ENCODE measurements around the gene RGS1. TPM values are rescaled to one million over a fixed set of nuclear protein-coding genes. Genes with fewer than 3 reads are reported as not detected.

RGS1 gene
- total RNA-seq, 1 experiment from 2014 or later, result not detected

GRCh38 chr1:192564099-192564498 lies 11.5 kb upstream of the RGS1 start:
- H3K4me3 ChIP-seq (ENCODE audit: low read depth in 2 of 2, low read length in 2 of 2), result no peak overlapping the region
- in situ Hi-C loops (cut with HindIII; ENCODE audit: low pct_unique_long_range_greater_than_20kb, low sequenced_read_pairs), result no loop called here
- H3K9me3 ChIP-seq (ENCODE audit: control insufficient read depth, insufficient read depth, low read depth, low read length), result no peaks in the 10 kb centered on the region
- DNase-seq (ENCODE audit: low read depth, low spot score), result no peak
- H3K36me3 ChIP-seq (ENCODE audit: control insufficient read depth, insufficient read depth, low read length), result no peaks in the 10 kb centered on the region
- no peak overlapping the region for H3K27ac ChIP-seq (ENCODE audit: low read length)
- ChIA-PET POLR2A (no interaction called here), CTCF (no interaction called here)
- no peak for TF ChIP-seq CTCF (IDR thresholded peaks at IDR 0.05)
- H3K27me3 ChIP-seq (ENCODE audit: control insufficient read depth, insufficient read depth, low read length), result no peaks in the 10 kb centered on the region
- no TSS peak for BruUV-seq (replicated peaks)
- no peaks in the 10 kb centered on the region for H3K4me1 ChIP-seq (ENCODE audit: control insufficient read depth, insufficient read depth, low read length)
- ATAC-seq, result no peak
- intact Hi-C loops (cut with micrococcal nuclease; ENCODE audit: unreplicated experiment), result no loop called here

- H3K27ac ChIP-seq (ENCODE audit: low read length), result no peak overlapping the region
- TF ChIP-seq CTCF (IDR thresholded peaks at IDR 0.05) (no peak), SIN3A (IDR thresholded peaks at IDR 0.05; ENCODE audit: borderline replicate concordance, insufficient read depth, low read depth, low read length) (no peak), REST (IDR thresholded peaks at IDR 0.05; ENCODE audit: insufficient read depth in 1 of 2, low read depth in 2 of 2, low read length in 1 of 2) (no peak), POLR2AphosphoS5 (IDR thresholded peaks at IDR 0.05; ENCODE audit: low read depth, low read length) (no peak), TCF7L2 (IDR thresholded peaks at IDR 0.05; ENCODE audit: low read depth, low read length) (no peak)
- ChIA-PET CTCF (no interaction called here), POLR2A (no interaction called here)
- no peaks in the 10 kb centered on the region for H3K36me3 ChIP-seq (ENCODE audit: control insufficient read depth, insufficient read depth, low read length)
- no peaks in the 10 kb centered on the region for H3K9me3 ChIP-seq (ENCODE audit: control insufficient read depth, insufficient read depth, low read depth, low read length)
- intact Hi-C loops (cut with micrococcal nuclease; ENCODE audit: unreplicated experiment), result no loop called here
- H3K27me3 ChIP-seq (ENCODE audit: control insufficient read depth, insufficient read depth, low read length), result no peaks in the 10 kb centered on the region
- H3K4me1 ChIP-seq (ENCODE audit: control insufficient read depth, insufficient read depth, low read length), result no peaks in the 10 kb centered on the region
- H3K4me3 ChIP-seq (ENCODE audit: low read depth in 2 of 2, low read length in 2 of 2), result no peak overlapping the region
- BruUV-seq (replicated peaks), result no TSS peak
- ATAC-seq (no peak), DNase-seq (ENCODE audit: low read depth, low spot score) (no peak)
- in situ Hi-C loops (cut with HindIII; ENCODE audit: low pct_unique_long_range_greater_than_20kb, low sequenced_read_pairs), result no loop called here
Measured at GRCh38 chr1:192565946-192566345, 9.6 kb upstream of the RGS1 start.

- POLR2A ChIA-PET, result no interaction called here
- Histone ChIP-seq H3K4me3 (ENCODE audit: low read depth in 2 of 2, low read length in 2 of 2) (no peak overlapping the region), H3K36me3 (ENCODE audit: control insufficient read depth, insufficient read depth, low read length) (no peaks in the 10 kb centered on the region), H3K4me1 (ENCODE audit: control insufficient read depth, insufficient read depth, low read length) (no peaks in the 10 kb centered on the region), H3K9me3 (ENCODE audit: control insufficient read depth, insufficient read depth, low read depth, low read length) (no peaks in the 10 kb centered on the region), H3K27ac (ENCODE audit: low read length) (no peak overlapping the region), H3K27me3 (ENCODE audit: control insufficient read depth, insufficient read depth, low read length) (no peaks in the 10 kb centered on the region)
- DNase-seq (ENCODE audit: low read depth, low spot score) (no peak), ATAC-seq (no peak)
- in situ Hi-C loops (cut with HindIII; ENCODE audit: low pct_unique_long_range_greater_than_20kb, low sequenced_read_pairs) (no loop called here), intact Hi-C loops (cut with micrococcal nuclease; ENCODE audit: unreplicated experiment) (no loop called here)
- TF ChIP-seq SIN3A (IDR thresholded peaks at IDR 0.05; ENCODE audit: borderline replicate concordance, insufficient read depth, low read depth, low read length), result no peak
- TF ChIP-seq POLR2AphosphoS5 (IDR thresholded peaks at IDR 0.05; ENCODE audit: low read depth, low read length), result no peak
- no peak for TF ChIP-seq REST (IDR thresholded peaks at IDR 0.05; ENCODE audit: insufficient read depth in 1 of 2, low read depth in 2 of 2, low read length in 1 of 2)
- no peak for TF ChIP-seq TCF7L2 (IDR thresholded peaks at IDR 0.05; ENCODE audit: low read depth, low read length)
- no peak for TF ChIP-seq CTCF (IDR thresholded peaks at IDR 0.05)
- CTCF ChIA-PET, result no interaction called here
- no TSS peak for BruUV-seq (replicated peaks)
Measured at GRCh38 chr1:192566657-192567056, 8.9 kb upstream of the RGS1 start.

Measured in Panc1 (cell line).